ENCODE measurements around the gene MYMX.

The MYMX gene

GRCh38 chr6:44234101-44235025 is 17.6 kb downstream of the MYMX start:
- peak; percentile 86 for DNase-seq

- DNase-seq: no peak
Observed at GRCh38 chr6:44235269-44235668, 18.5 kb downstream of the MYMX start.

- DNase-seq: no peak
Observed at GRCh38 chr6:44235891-44236516, 19.3 kb downstream of the MYMX start.

GRCh38 chr6:44237021-44237812 is 20.5 kb downstream of the MYMX start:
- peak; percentile 89 for DNase-seq

GRCh38 chr6:44237813-44238433 is 21.2 kb downstream of the MYMX start:
- DNase-seq: peak; percentile 80

- peak; percentile 14 for DNase-seq
Observed at GRCh38 chr6:44238687-44239350, 22.1 kb downstream of the MYMX start.

- DNase-seq: no peak
Observed at GRCh38 chr6:44243345-44243744, 26.6 kb downstream of the MYMX start.

- DNase-seq: no peak
Observed at GRCh38 chr6:44245391-44245911, 28.7 kb downstream of the MYMX start.

- peak; percentile 94 for DNase-seq
Observed at GRCh38 chr6:44245912-44246662, 29.4 kb downstream of the MYMX start.

GRCh38 chr6:44246663-44247337 is 30.1 kb downstream of the MYMX start, which contains the start of gene HSP90AB1:
TSS of gene HSP90AB1 (plus strand) at chr6:44247101. CDS start at chr6:44248630, 1,529 bp downstream.
- peak; percentile 95 for DNase-seq

- DNase-seq: peak; percentile 75
Observed at GRCh38 chr6:44247338-44248302, 30.9 kb downstream of the MYMX start.

- no peak for DNase-seq
Observed at GRCh38 chr6:44248579-44248978, 31.9 kb downstream of the MYMX start.

- DNase-seq: no peak
Observed at GRCh38 chr6:44249082-44249748, 32.5 kb downstream of the MYMX start.

- DNase-seq: no peak
Observed at GRCh38 chr6:44250067-44250717, 33.5 kb downstream of the MYMX start.

GRCh38 chr6:44250718-44251123 is 34.0 kb downstream of the MYMX start:
- DNase-seq: no peak

GRCh38 chr6:44251576-44252524 is 35.1 kb downstream of the MYMX start:
- peak; percentile 13 for DNase-seq

All from left hindlimb (tissue), 1 donor.